PC-3 (cell line): Measurements from ENCODE around the gene SYN1. TPM values are rescaled to one million over a fixed set of nuclear protein-coding genes. Genes with fewer than 3 reads are reported as not detected.
A peak's percentile ranks its signal among the peaks of the same experiment; 100 is the strongest.

Source experiments
- ATAC-seq: fragments of 200-7000 bp; cut with Tn5 transposase; 2 replicates; pipeline ENCODE4 v1.9.1; 2020; ENCODE audit warnings: mild to moderate bottlenecking, moderate library complexity
- BruUV-seq: library from RNA; stranded (reverse); fragments of 400-500 nt; replicated peaks from 2 replicates; lab custom pipeline; 2021; lab: Mats Ljungman, UMichigan
- CTCF ChIA-PET: fragments of 300-600 bp; sonication (Branson Sonifier 250); formaldehyde crosslinking; loops from one replicate; lab custom pipeline; 2022; ENCODE audit warnings: antibody characterized with exemption; lab: Charles Lee
- POLR2A ChIA-PET: fragments of 300-600 bp; sonication (Branson Sonifier 250); formaldehyde crosslinking; loops from one replicate; lab custom pipeline; 2022; ENCODE audit warnings: antibody characterized with exemption; ENCODE audit not compliant: unreplicated experiment; lab: Charles Lee
- DNase-seq: peaks from one replicate; pipeline ENCODE4 v3.0.0-alpha.2; 2015
- H2AFZ ChIP-seq: fragments of 300-600 bp; sonication (generic); 2 replicates; pipeline ENCODE4 v1.6.0; 2016; ENCODE audit warnings: antibody characterized with exemption, low read length
- H3F3A ChIP-seq: fragments of 300-600 bp; sonication (generic); one replicate; pipeline ENCODE4 v1.6.0; 2017; ENCODE audit warnings: antibody characterized with exemption, low read length, control low read depth, mild to moderate bottlenecking; ENCODE audit not compliant: unreplicated experiment
- H3K27ac ChIP-seq: fragments of 300-600 bp; sonication (generic); 2 replicates; pipeline ENCODE4 v1.5.1; 2016; ENCODE audit warnings: mild to moderate bottlenecking, low read length
- H3K27me3 ChIP-seq: fragments of 300-600 bp; sonication (generic); 2 replicates; pipeline ENCODE4 v1.6.1; 2016; ENCODE audit warnings: low read length, mixed read lengths
- H3K36me3 ChIP-seq: fragments of 300-600 bp; sonication (generic); 2 replicates; pipeline ENCODE4 v1.6.1; 2016; ENCODE audit warnings: low read depth, mixed run types, low read length, mixed read lengths
- H3K4me1 ChIP-seq: fragments of 300-600 bp; sonication (generic); 2 replicates; pipeline ENCODE4 v1.5.1; 2016; ENCODE audit warnings: low read length; ENCODE audit not compliant: insufficient read depth
- H3K4me2 ChIP-seq: fragments of 300-600 bp; sonication (generic); 2 replicates; pipeline ENCODE4 v1.6.0; 2016; ENCODE audit warnings: low read length
- H3K4me3 ChIP-seq: fragments of 300-600 bp; sonication (generic); 2 replicates; pipeline ENCODE4 v1.5.1; 2016; ENCODE audit warnings: mild to moderate bottlenecking, low read length, mixed read lengths
- H3K79me2 ChIP-seq: fragments of 300-600 bp; sonication (generic); 2 replicates; pipeline ENCODE4 v1.6.1; 2017; ENCODE audit warnings: low read length, mixed read lengths
- H3K9ac ChIP-seq: fragments of 300-600 bp; sonication (generic); 2 replicates; pipeline ENCODE4 v1.6.0; 2016; ENCODE audit warnings: mild to moderate bottlenecking, low read length
- H3K9me2 ChIP-seq: fragments of 300-600 bp; sonication (generic); replicated peaks from 2 replicates; pipeline ENCODE4 v1.6.1; 2016; ENCODE audit warnings: mixed run types, low read length, mixed read lengths
- H3K9me3 ChIP-seq: fragments of 300-600 bp; sonication (generic); 2 replicates; pipeline ENCODE4 v1.6.1; 2016; ENCODE audit warnings: low read length, mixed read lengths
- H4K20me1 ChIP-seq: fragments of 300-600 bp; sonication (generic); 2 replicates; pipeline ENCODE4 v1.6.1; 2016; ENCODE audit warnings: low read length, mixed read lengths
- CTCF ChIP-seq: fragments of 300-600 bp; sonication (generic); conservative IDR thresholded peaks from 2 replicates; pipeline ENCODE4 v1.5.1; 2017; ENCODE audit warnings: antibody characterized with exemption, low read depth, mild to moderate bottlenecking, low read length
- EZH2 ChIP-seq: fragments of 300-600 bp; sonication (generic); IDR thresholded peaks from one replicate; pipeline ENCODE4 v1.6.1; 2017; ENCODE audit warnings: antibody characterized with exemption, mild to moderate bottlenecking, low read length; ENCODE audit not compliant: unreplicated experiment
- EZH2phosphoT487 ChIP-seq: fragments of 300-600 bp; sonication (generic); IDR thresholded peaks from 2 replicates; pipeline ENCODE4 v1.6.1; 2018; ENCODE audit warnings: mild to moderate bottlenecking, antibody characterized with exemption, low read length, borderline replicate concordance
- intact Hi-C: fragments of 100-400 bp; cut with micrococcal nuclease; formaldehyde crosslinking; loops from 2 replicates; pipeline ENCODE4 v1.9.0; 2023
- total RNA-seq: library from RNA; depleted of rRNA; stranded (reverse); fragments of >200 nt; gene quantifications from 2 replicates; pipeline ENCODE4 v1.2.3, GENCODE V29; 2014

The SYN1 gene
- total RNA-seq, 1 experiment from 2014 or later: not detected

DNA sequence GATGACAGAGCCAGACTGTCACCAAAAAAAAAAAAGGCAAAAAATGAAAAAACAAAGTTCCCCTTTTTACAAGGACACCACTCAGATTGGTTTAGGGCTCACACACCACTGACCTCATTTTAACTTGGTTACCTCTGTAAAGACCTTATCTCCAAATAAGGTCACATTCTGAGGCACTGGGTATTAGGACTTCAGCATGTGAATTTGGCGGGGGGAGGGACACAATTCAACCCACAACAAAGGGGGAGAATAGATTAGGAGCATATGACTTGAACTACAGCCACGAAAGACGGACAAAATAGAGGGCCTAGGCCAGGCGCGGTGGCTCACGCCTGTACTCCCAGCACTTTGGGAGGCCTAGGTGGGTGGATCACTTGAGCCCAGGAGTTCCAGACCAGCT is 89.6 kb downstream of the SYN1 start:
- DNase-seq (no peak), ATAC-seq (no peak)
- no peak for TF ChIP-seq CTCF
- no peak for TF ChIP-seq EZH2phosphoT487
- no peak for TF ChIP-seq EZH2
- Histone ChIP-seq H3K27me3 (no peaks in the 10 kb centered on the region), H3K9ac (no peak overlapping the region), H2AFZ (no peak overlapping the region), H3K4me3 (no peak overlapping the region), H3K9me2 (no peaks in the 10 kb centered on the region), H3K79me2 (no peaks in the 10 kb centered on the region), H3K36me3 (no peaks in the 10 kb centered on the region), H3K4me2 (no peak overlapping the region), H4K20me1 (no peaks in the 10 kb centered on the region), H3K27ac (no peak overlapping the region), H3K9me3 (no peaks in the 10 kb centered on the region), H3F3A (no peaks in the 10 kb centered on the region), H3K4me1 (no peaks in the 10 kb centered on the region)
- CTCF ChIA-PET: no interaction called here
- intact Hi-C loops: no loop called here
- BruUV-seq: no TSS peak
- POLR2A ChIA-PET: no interaction called here

- Histone ChIP-seq H3K27me3 (no peaks in the 10 kb centered on the region), H3K79me2 (no peaks in the 10 kb centered on the region), H4K20me1 (no peaks in the 10 kb centered on the region), H3K9me3 (no peaks in the 10 kb centered on the region), H3K9me2 (no peaks in the 10 kb centered on the region), H3K27ac (no peak overlapping the region), H3K36me3 (no peaks in the 10 kb centered on the region), H3K4me3 (no peak overlapping the region), H3F3A (no peaks in the 10 kb centered on the region), H3K9ac (no peak overlapping the region), H3K4me2 (no peak overlapping the region), H2AFZ (no peak overlapping the region), H3K4me1 (no peaks in the 10 kb centered on the region)
- intact Hi-C loops: no loop called here
- BruUV-seq: no TSS peak
- TF ChIP-seq EZH2phosphoT487: no peak
- ChIA-PET POLR2A (no interaction called here), CTCF (no interaction called here)
- DNase-seq (no peak), ATAC-seq (no peak)
Observed at GRCh38 chrX:47529548-47529947, 90.1 kb downstream of the SYN1 start.

DNA sequence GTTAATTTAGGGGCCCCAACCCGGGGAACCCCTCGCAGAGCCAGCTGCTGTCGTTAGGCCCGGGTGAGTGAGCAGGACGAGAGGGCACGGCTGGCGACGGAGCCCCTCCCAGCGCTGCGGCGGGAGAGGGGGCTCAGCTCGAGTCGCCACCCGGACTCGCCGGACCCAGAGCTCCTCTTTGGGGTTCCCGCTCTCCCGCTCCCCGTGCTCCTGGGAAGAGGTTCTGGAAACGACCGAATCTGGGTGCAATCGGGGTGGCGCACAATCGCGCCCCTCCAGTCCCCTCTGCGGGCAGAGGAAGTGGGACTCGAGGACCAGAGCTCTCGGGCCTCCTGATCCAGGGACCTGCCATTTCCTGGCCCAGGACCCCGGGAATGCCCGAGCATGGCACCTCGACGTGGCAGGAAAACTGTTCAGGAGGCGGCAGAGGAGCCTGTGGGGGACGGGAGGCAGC is 95.9 kb downstream of the SYN1 start:
- CTCF ChIA-PET: interaction anchor here (0.6 to 1.2 kb wide), 4 partner anchors 22 to 323 kb away, joined by 6 to 17 read pairs (median 8); no protein-coding TSS in a partner anchor

More for the DNA sequence above, 95.9 kb downstream of the SYN1 start:
- Histone ChIP-seq H3K27me3 (no peaks in the 10 kb centered on the region), H3K9ac (peak overlapping the region; percentile 79), H3K79me2 (no peaks in the 10 kb centered on the region), H3K4me1 (no peaks in the 10 kb centered on the region; the same call in 1 of the 2 replicates), H3K4me2 (peak overlapping the region; percentile 93), H2AFZ (peak overlapping the region; percentile 98), H4K20me1 (no peaks in the 10 kb centered on the region), H3K4me3 (peak overlapping the region; percentile 72), H3K27ac (no peak overlapping the region), H3K9me3 (no peaks in the 10 kb centered on the region), H3K9me2 (no peaks in the 10 kb centered on the region), H3F3A (no peaks in the 10 kb centered on the region), H3K36me3 (no peaks in the 10 kb centered on the region)
- POLR2A ChIA-PET: no interaction called here
- BruUV-seq: TSS peak; percentile 41
- ATAC-seq (peak; percentile 26), DNase-seq (no peak)
- intact Hi-C loops: loop anchor here (1.0 to 5.0 kb wide), 3 partner anchors 26 to 330 kb away; partner anchors contain the start of genes UBA1 and ZNF41
- TF ChIP-seq EZH2 (no peak), EZH2phosphoT487 (no peak), CTCF (no peak)
